NCI-H146 treated with DMSO at 0.1 percent for 48 hours (cell line): ENCODE measurements around the gene PLCG2.

Experiments
- DNase-seq: peaks from one replicate; lab custom pipeline; 2025; ENCODE audit not compliant: unreplicated experiment; lab: John Stamatoyannopoulos, UW

The PLCG2 gene

GRCh38 chr16:81841722-81842121 is 62.6 kb downstream of the PLCG2 start:
- DNase-seq, result no peak

- no peak for DNase-seq
These were observed 63.6 kb downstream of the PLCG2 start for GRCh38 chr16:81842564-81843242.

- no peak for DNase-seq
These were observed 64.1 kb downstream of the PLCG2 start for GRCh38 chr16:81843243-81843582.

DNA sequence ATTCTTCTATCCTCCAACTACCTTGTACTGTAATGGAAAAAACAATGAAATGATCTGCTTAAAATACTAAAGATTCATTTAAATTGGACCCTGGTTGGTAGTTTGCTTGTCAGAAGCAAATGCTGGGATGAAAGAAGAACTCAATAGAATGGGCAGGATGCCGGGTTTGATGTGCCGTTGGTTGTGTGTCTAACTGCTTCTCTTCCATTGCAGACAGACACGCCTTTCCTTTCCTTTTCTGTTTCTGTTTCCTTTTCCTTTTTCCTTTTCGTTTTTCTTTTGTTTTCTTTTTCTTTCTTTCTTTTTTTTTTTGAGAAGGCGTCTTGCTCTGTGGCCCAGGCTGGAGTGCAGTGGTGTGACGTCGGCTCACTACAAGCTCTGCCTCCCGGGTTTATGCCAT is 64.6 kb downstream of the PLCG2 start:
- DNase-seq, result no peak

GRCh38 chr16:81846105-81846504 is 67.0 kb downstream of the PLCG2 start:
- no peak for DNase-seq

DNA sequence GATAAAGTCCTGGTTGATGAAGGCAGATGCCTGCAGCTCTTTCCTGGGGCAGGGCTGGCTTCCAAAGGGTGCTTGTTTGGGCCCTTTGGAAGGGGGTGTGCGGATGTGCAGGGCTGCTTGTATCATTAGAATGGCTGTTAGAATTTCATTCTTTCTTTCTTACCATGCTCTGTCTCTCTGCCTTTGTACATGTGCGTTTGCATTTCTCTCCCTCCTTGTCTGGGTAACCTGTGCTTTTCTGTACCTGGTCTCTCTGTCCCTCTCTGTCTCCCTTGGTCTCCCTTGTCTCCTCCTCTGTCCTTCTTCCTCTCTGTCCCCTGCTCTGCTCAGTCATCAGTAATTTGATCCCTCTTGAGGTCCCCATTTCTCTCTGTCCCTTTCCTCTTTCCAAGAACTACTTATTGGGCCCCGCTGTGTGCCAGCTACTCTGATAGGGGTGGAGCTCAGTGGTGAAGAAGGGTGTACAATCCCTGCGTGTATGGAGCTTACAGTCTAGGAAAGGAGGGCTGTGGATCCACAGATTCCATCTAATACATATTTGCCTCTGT is 69.3 kb downstream of the PLCG2 start:
- no peak for DNase-seq

GRCh38 chr16:81850197-81850944 is 71.3 kb downstream of the PLCG2 start:
- DNase-seq, result no peak

DNA sequence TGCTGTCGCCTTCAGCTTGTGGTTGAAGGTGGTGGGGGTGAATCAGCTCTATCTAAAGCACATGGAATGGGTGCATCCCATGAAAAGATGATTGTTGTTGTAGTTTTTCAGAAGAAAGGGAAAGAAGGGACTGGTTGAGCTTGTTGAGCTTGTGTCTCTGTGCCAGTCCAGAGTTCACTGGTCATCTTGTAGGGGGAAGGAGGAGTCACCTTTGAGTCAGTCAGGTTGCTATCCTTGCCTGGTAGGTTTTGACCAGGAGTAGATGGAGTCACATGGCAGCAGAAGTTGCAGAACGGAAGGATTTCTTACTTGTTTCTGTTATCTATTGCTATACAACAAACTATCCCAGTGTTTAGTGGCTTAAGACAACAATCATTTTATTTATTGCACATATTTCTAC is 73.3 kb downstream of the PLCG2 start:
- DNase-seq, result no peak

- DNase-seq, result no peak
These were observed 76.6 kb downstream of the PLCG2 start for GRCh38 chr16:81855552-81856153.

- DNase-seq, result no peak
These were observed 81.5 kb downstream of the PLCG2 start for GRCh38 chr16:81860287-81861266.

- no peak for DNase-seq
These were observed 82.4 kb downstream of the PLCG2 start for GRCh38 chr16:81861503-81861902.

DNA sequence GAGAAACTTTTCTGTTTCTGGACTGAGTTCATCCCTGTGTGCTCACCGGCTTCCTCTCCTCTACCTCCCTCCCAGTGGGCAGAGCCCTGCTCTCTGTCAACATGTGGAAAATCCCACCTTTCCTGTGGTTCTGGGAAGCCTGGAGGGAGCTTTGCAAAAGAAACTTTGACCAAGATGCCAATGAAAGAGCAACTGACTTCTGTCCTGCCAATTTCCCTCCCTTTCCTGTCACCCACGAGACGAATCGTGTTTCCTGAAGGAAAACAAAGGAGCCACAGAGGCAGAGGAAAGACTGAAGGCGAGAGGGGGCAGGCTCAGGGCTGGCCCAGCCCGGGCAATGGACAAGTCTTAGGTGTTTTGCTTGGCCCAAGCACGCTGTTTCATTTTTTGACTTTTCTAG is 82.8 kb downstream of the PLCG2 start:
- no peak for DNase-seq

DNA sequence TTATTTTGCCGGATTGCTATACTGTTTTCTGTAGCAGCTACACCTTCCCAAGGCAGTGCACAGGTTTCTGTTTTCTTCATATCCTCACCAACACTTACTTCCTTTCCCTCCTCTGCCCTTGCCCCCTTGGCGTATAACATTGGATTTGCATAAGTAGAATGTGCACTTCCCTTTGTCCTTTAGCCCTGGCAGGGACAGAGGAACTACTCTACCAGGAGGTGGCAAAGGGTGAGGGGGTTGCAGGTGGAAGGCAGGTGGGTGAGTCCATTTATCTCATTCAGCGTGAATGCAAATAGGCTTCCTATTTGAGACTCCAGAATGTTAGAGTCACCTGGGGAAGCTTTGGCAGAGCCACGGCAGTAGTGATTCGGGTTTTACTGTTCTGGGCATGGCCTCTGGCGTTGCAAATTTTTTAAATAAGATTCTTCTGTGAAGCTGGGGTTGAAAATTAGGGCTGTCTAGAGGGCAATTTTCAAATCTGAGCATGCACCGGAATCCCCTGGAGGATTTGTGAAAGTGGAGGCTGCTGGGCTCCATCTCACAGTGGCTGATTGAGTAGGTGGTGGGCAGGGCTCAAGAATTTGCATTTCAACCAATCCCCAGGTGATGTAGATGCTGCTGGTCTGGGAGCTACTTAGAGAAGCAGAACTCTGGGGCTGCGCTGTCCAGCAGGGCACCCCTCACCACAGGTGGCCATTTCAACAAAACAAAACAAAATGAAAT is 84.7 kb downstream of the PLCG2 start:
- peak; percentile 23 for DNase-seq

GRCh38 chr16:81864646-81865382 is 85.7 kb downstream of the PLCG2 start:
- DNase-seq, result peak; percentile 15

GRCh38 chr16:81866820-81867440 is 87.8 kb downstream of the PLCG2 start:
- no peak for DNase-seq

- no peak for DNase-seq
These were observed 89.1 kb downstream of the PLCG2 start for GRCh38 chr16:81868057-81868748.

GRCh38 chr16:81869326-81869725 is 90.2 kb downstream of the PLCG2 start:
- no peak for DNase-seq

GRCh38 chr16:81873206-81873605 is 94.1 kb downstream of the PLCG2 start:
- no peak for DNase-seq
